Aorta (tissue), 5 donors: ENCODE measurements around the gene TCIRG1. TPM values are rescaled to one million over a fixed set of nuclear protein-coding genes. Genes with fewer than 3 reads are reported as not detected.
A peak's percentile ranks its signal among the peaks of the same experiment; 100 is the strongest.

Experiments
- ATAC-seq: fragments of 200-7000 bp; cut with Tn5 transposase; one replicate; pipeline ENCODE4 v1.9.1; 2022; ENCODE audit warnings: moderate library complexity; ENCODE audit not compliant: low FRiP score
- DNase-seq, 2 donors: peaks; one replicate each; pipeline ENCODE4 v3.0.0-alpha.2; 2020
- H3K27ac ChIP-seq, 2 donors: one replicate each; pipeline ENCODE4 v1.5.1; 2013; ENCODE audit warnings: low read length in 2 of 2, mild to moderate bottlenecking in 2 of 2, moderate library complexity in 2 of 2, control low read depth in 1 of 2, inconsistent platforms in 1 of 2, low read depth in 1 of 2
- H3K27me3 ChIP-seq, 2 donors: one replicate each; pipeline ENCODE4 v1.6.1; 2013; ENCODE audit warnings: control low read depth in 1 of 2, low read length in 1 of 2, mild to moderate bottlenecking in 1 of 2, moderate library complexity in 1 of 2; ENCODE audit not compliant: insufficient read depth in 2 of 2, control insufficient read depth in 1 of 2
- H3K36me3 ChIP-seq, 2 donors: one replicate each; pipeline ENCODE4 v1.6.1; 2013; ENCODE audit warnings: control low read depth in 1 of 2, low read length in 1 of 2, mild to moderate bottlenecking in 1 of 2; ENCODE audit not compliant: insufficient read depth in 2 of 2, control insufficient read depth in 1 of 2
- H3K4me1 ChIP-seq, 2 donors: one replicate each; pipeline ENCODE4 v1.6.1; 2013; ENCODE audit warnings: low read length in 2 of 2, control low read depth in 1 of 2, mild to moderate bottlenecking in 1 of 2, moderate library complexity in 1 of 2; ENCODE audit not compliant: insufficient read depth in 2 of 2, control insufficient read depth in 1 of 2
- H3K4me3 ChIP-seq, 2 donors: one replicate each; pipeline ENCODE4 v1.5.1; 2013; ENCODE audit warnings: low read length in 2 of 2, control low read depth in 1 of 2, mild to moderate bottlenecking in 1 of 2
- H3K9me3 ChIP-seq: one replicate; pipeline ENCODE4 v1.6.1; 2013; ENCODE audit warnings: mild to moderate bottlenecking, low read length; ENCODE audit not compliant: control insufficient read depth
- WGBS, 2 donors: extraction: QIAGEN DNeasy Blood & Tissue Kit; methylation state at CpG; one replicate each; pipeline ENCODE4 v1.1.7; 2013; 5-methylcytosine and 5-hydroxymethylcytosine counted together
- intact Hi-C, 2 donors: fragments of 100-400 bp; cut with DNase I; formaldehyde crosslinking; loops; one replicate each; pipeline versions ENCODE4 v1.14.2 to v1.15.0; 2022
- polyA plus RNA-seq, 2 donors: library from polyadenylated mRNA; stranded (reverse); fragments of 200-250 nt; gene quantifications; one replicate each; pipeline ENCODE4 v1.2.3, GENCODE V29; 2013
- total RNA-seq, 2 donors: library from RNA; stranded (reverse); fragmentation: NEBNext Ultra II Directional; extraction: Animal tissue kit (Norgen Biotek cat#: 25700); gene quantifications; one replicate each; pipeline ENCODE4 v1.2.1, GENCODE V29; 2021
- donor health status: healthy with polysubstance abuse.
- donor health status: Bipolar disorder and iron deficiency.
- donor health status: DM: no; HTN: no; CAD: no.
- donor health status: DM: no; HTN: no; CAD: no.
- donor health status: DM: yes; HTN: yes; CAD: no.

The TCIRG1 gene
- total and polyA plus RNA-seq, 4 donors, result 47.5 to 485 (median 149) TPM

- Histone ChIP-seq H3K4me3 (peak overlapping the region; percentile 36 to 71), H3K27ac (peak overlapping the region in 1 of 2 donors; percentile 37), H3K9me3 (no peaks in the 10 kb centered on the region), H3K27me3 (no peaks in the 10 kb centered on the region), H3K4me1 (no peaks in the 10 kb centered on the region), H3K36me3 (no peaks in the 10 kb centered on the region)
- no peak for DNase-seq
- no peak for ATAC-seq
- intact Hi-C loops, result loop anchor here in 1 of 2 donors (2.0 kb wide), 1 partner anchor 20 kb away; the partner anchor contains the start of gene ALDH3B1
- 9 to 10% methylated on average over 10 of the region's 10 CpGs for WGBS, 2 donors
Observed at GRCh38 chr11:68031144-68031464, 7.7 kb upstream of the TCIRG1 start.

GRCh38 chr11:68032003-68032402, 6.8 kb upstream of the TCIRG1 start:
- Histone ChIP-seq H3K4me1 (no peaks in the 10 kb centered on the region), H3K36me3 (no peaks in the 10 kb centered on the region), H3K27ac (no peak overlapping the region), H3K4me3 (no peak overlapping the region), H3K9me3 (no peaks in the 10 kb centered on the region), H3K27me3 (no peaks in the 10 kb centered on the region)
- 77 to 79% methylated on average over 9 of the region's 9 CpGs for WGBS, 2 donors
- ATAC-seq (no peak), DNase-seq (no peak)
- intact Hi-C loops, result no loop called here

- ATAC-seq, result no peak
- Histone ChIP-seq H3K36me3 (no peaks in the 10 kb centered on the region), H3K27me3 (no peaks in the 10 kb centered on the region), H3K4me3 (no peak overlapping the region), H3K27ac (no peak overlapping the region), H3K4me1 (no peaks in the 10 kb centered on the region), H3K9me3 (no peaks in the 10 kb centered on the region)
- 91 to 94% methylated on average over 29 of the region's 29 CpGs for WGBS, 2 donors
- DNase-seq, result no peak
- intact Hi-C loops, result no loop called here
Observed at GRCh38 chr11:68032997-68033707, 5.7 kb upstream of the TCIRG1 start.

GRCh38 chr11:68033708-68034045, 5.1 kb upstream of the TCIRG1 start:
- H3K4me1 ChIP-seq, result no peaks in the 10 kb centered on the region
- H3K27ac ChIP-seq, result no peak overlapping the region
- H3K4me3 ChIP-seq, result no peak overlapping the region

GRCh38 chr11:68035266-68035876, 3.5 kb upstream of the TCIRG1 start:
- no peak for ATAC-seq
- H3K4me1 ChIP-seq, result no peaks in the 10 kb centered on the region
- no peaks in the 10 kb centered on the region for H3K36me3 ChIP-seq
- intact Hi-C loops, result no loop called here
- no peak overlapping the region for H3K27ac ChIP-seq
- H3K27me3 ChIP-seq, result no peaks in the 10 kb centered on the region
- no peaks in the 10 kb centered on the region for H3K9me3 ChIP-seq
- 85 to 89% methylated on average over 13 of the region's 13 CpGs for WGBS, 2 donors
- H3K4me3 ChIP-seq, result no peak overlapping the region
- no peak for DNase-seq

More at GRCh38 chr11:68033708-68034045, 5.1 kb upstream of the TCIRG1 start:
- no peak for ATAC-seq
- no peak for DNase-seq
- WGBS, 2 donors, result 76 to 77% methylated on average over 12 of the region's 12 CpGs
- Histone ChIP-seq H3K36me3 (no peaks in the 10 kb centered on the region), H3K9me3 (no peaks in the 10 kb centered on the region), H3K27me3 (no peaks in the 10 kb centered on the region)
- intact Hi-C loops, result no loop called here

GRCh38 chr11:68036141-68036716, 2.6 kb upstream of the TCIRG1 start:
- WGBS, 2 donors, result 84 to 85% methylated on average over 25 to 27 of the region's 27 CpGs
- intact Hi-C loops, result no loop called here

GRCh38 chr11:68036717-68037239, 2.0 kb upstream of the TCIRG1 start:
- 69 to 71% methylated on average over 14 of the region's 14 CpGs for WGBS, 2 donors
- Histone ChIP-seq H3K36me3 (no peaks in the 10 kb centered on the region), H3K9me3 (no peaks in the 10 kb centered on the region), H3K27me3 (no peaks in the 10 kb centered on the region), H3K4me1 (no peaks in the 10 kb centered on the region), H3K4me3 (no peak overlapping the region), H3K27ac (no peak overlapping the region)
- DNase-seq (peak in 1 of 2 donors; percentile 89), ATAC-seq (no peak)
- intact Hi-C loops, result no loop called here

More at GRCh38 chr11:68036141-68036716, 2.6 kb upstream of the TCIRG1 start:
- Histone ChIP-seq H3K27me3 (no peaks in the 10 kb centered on the region), H3K36me3 (no peaks in the 10 kb centered on the region), H3K4me1 (no peaks in the 10 kb centered on the region), H3K4me3 (no peak overlapping the region), H3K27ac (no peak overlapping the region), H3K9me3 (no peaks in the 10 kb centered on the region)
- ATAC-seq (no peak), DNase-seq (no peak)

- no peak overlapping the region for H3K4me3 ChIP-seq
- DNase-seq, result peak in 1 of 2 donors; percentile 51
- WGBS, 2 donors, result 74 to 80% methylated on average over 20 of the region's 20 CpGs
- H3K36me3 ChIP-seq, result no peaks in the 10 kb centered on the region
- intact Hi-C loops, result no loop called here
- H3K27me3 ChIP-seq, result no peaks in the 10 kb centered on the region
- peak overlapping the region in 1 of 2 donors; percentile 72 for H3K27ac ChIP-seq
- ATAC-seq, result no peak
- no peaks in the 10 kb centered on the region for H3K9me3 ChIP-seq
- no peaks in the 10 kb centered on the region for H3K4me1 ChIP-seq
Observed at GRCh38 chr11:68037411-68038225, 1.2 kb upstream of the TCIRG1 start.
